Measurements from ENCODE around the gene CYP4Z1.
"Not testable (repeated sequence)": the region's sequence is repeated elsewhere in the genome, so short reads cannot be mapped to it uniquely, and the experiment has no call there.

CYP4Z1 gene

GRCh38 chr1:47067097-47067594 lies at the start of gene CYP4Z1:
Gene CYP4Z1 (plus strand): TSS chr1:47067231. CDS start chr1:47067491, 260 bp downstream.
- no peak within 1 kb of the TSS for H3K4me3 ChIP-seq (ENCODE audit: low read length)
- H3K27me3 ChIP-seq (ENCODE audit: control insufficient read depth, insufficient read depth, low read length): no peaks in the 10 kb centered on the region
- no peak within 1 kb of the TSS for H3K27ac ChIP-seq (ENCODE audit: low read depth, low read length)
- H3K9ac ChIP-seq (ENCODE audit: low read length): no peak within 1 kb of the TSS
- no peaks in the 10 kb centered on the region for H3K36me3 ChIP-seq (ENCODE audit: control insufficient read depth, insufficient read depth, low read length)
- H3K4me1 ChIP-seq (ENCODE audit: control insufficient read depth, insufficient read depth, low read length): no peaks in the 10 kb centered on the region

- H3K27ac ChIP-seq (ENCODE audit: low read depth, low read length): no peak overlapping the region
- H3K36me3 ChIP-seq (ENCODE audit: control insufficient read depth, insufficient read depth, low read length): no peaks in the 10 kb centered on the region
- no peak overlapping the region for H3K4me3 ChIP-seq (ENCODE audit: low read length)
- no peaks in the 10 kb centered on the region for H3K27me3 ChIP-seq (ENCODE audit: control insufficient read depth, insufficient read depth, low read length)
- no peak overlapping the region for H3K9ac ChIP-seq (ENCODE audit: low read length)
- no peaks in the 10 kb centered on the region for H3K4me1 ChIP-seq (ENCODE audit: control insufficient read depth, insufficient read depth, low read length)
Measured at GRCh38 chr1:47021070-47021469, 46.0 kb upstream of the CYP4Z1 start.

- no peaks in the 10 kb centered on the region for H3K4me1 ChIP-seq (ENCODE audit: control insufficient read depth, insufficient read depth, low read length)
- H3K27me3 ChIP-seq (ENCODE audit: control insufficient read depth, insufficient read depth, low read length): no peaks in the 10 kb centered on the region
- no peak within 1 kb of the TSS for H3K4me3 ChIP-seq (ENCODE audit: low read length)
- H3K36me3 ChIP-seq (ENCODE audit: control insufficient read depth, insufficient read depth, low read length): no peaks in the 10 kb centered on the region
- H3K27ac ChIP-seq (ENCODE audit: low read depth, low read length): no peak within 1 kb of the TSS
- no peak within 1 kb of the TSS for H3K9ac ChIP-seq (ENCODE audit: low read length)
Measured at GRCh38 chr1:47023268-47024140, 43.5 kb upstream of the CYP4Z1 start, which contains the start of gene CYP4X1. Gene CYP4X1 (plus strand): TSS chr1:47023669. CDS start chr1:47023818, 149 bp downstream.

GRCh38 chr1:47024141-47024801 lies 42.8 kb upstream of the CYP4Z1 start:
- Histone ChIP-seq H3K36me3 (ENCODE audit: control insufficient read depth, insufficient read depth, low read length) (no peaks in the 10 kb centered on the region), H3K9ac (ENCODE audit: low read length) (no peak overlapping the region), H3K4me1 (ENCODE audit: control insufficient read depth, insufficient read depth, low read length) (no peaks in the 10 kb centered on the region), H3K27me3 (ENCODE audit: control insufficient read depth, insufficient read depth, low read length) (no peaks in the 10 kb centered on the region), H3K27ac (ENCODE audit: low read depth, low read length) (no peak overlapping the region), H3K4me3 (ENCODE audit: low read length) (no peak overlapping the region)

- no peak overlapping the region for H3K9ac ChIP-seq (ENCODE audit: low read length)
- no peak overlapping the region for H3K27ac ChIP-seq (ENCODE audit: low read depth, low read length)
- no peaks in the 10 kb centered on the region for H3K36me3 ChIP-seq (ENCODE audit: control insufficient read depth, insufficient read depth, low read length)
- no peak overlapping the region for H3K4me3 ChIP-seq (ENCODE audit: low read length)
- no peaks in the 10 kb centered on the region for H3K27me3 ChIP-seq (ENCODE audit: control insufficient read depth, insufficient read depth, low read length)
- H3K4me1 ChIP-seq (ENCODE audit: control insufficient read depth, insufficient read depth, low read length): no peaks in the 10 kb centered on the region
Measured at GRCh38 chr1:47030170-47030805, 36.7 kb upstream of the CYP4Z1 start.

GRCh38 chr1:47031059-47031458 lies 36.0 kb upstream of the CYP4Z1 start:
- Histone ChIP-seq H3K27ac (ENCODE audit: low read depth, low read length) (no peak overlapping the region), H3K4me3 (ENCODE audit: low read length) (no peak overlapping the region), H3K36me3 (ENCODE audit: control insufficient read depth, insufficient read depth, low read length) (no peaks in the 10 kb centered on the region), H3K4me1 (ENCODE audit: control insufficient read depth, insufficient read depth, low read length) (no peaks in the 10 kb centered on the region), H3K9ac (ENCODE audit: low read length) (no peak overlapping the region), H3K27me3 (ENCODE audit: control insufficient read depth, insufficient read depth, low read length) (no peaks in the 10 kb centered on the region)

- Histone ChIP-seq H3K36me3 (ENCODE audit: control insufficient read depth, insufficient read depth, low read length) (no peaks in the 10 kb centered on the region), H3K27ac (ENCODE audit: low read depth, low read length) (no peak overlapping the region), H3K27me3 (ENCODE audit: control insufficient read depth, insufficient read depth, low read length) (no peaks in the 10 kb centered on the region), H3K9ac (ENCODE audit: low read length) (no peak overlapping the region), H3K4me3 (ENCODE audit: low read length) (no peak overlapping the region), H3K4me1 (ENCODE audit: control insufficient read depth, insufficient read depth, low read length) (no peaks in the 10 kb centered on the region)
Measured at GRCh38 chr1:47031585-47031984, 35.4 kb upstream of the CYP4Z1 start.

- Histone ChIP-seq H3K27me3 (ENCODE audit: control insufficient read depth, insufficient read depth, low read length) (no peaks in the 10 kb centered on the region), H3K9ac (ENCODE audit: low read length) (no peak overlapping the region)
Measured at GRCh38 chr1:47036764-47037163, 30.3 kb upstream of the CYP4Z1 start.

GRCh38 chr1:47059376-47059775 lies 7.7 kb upstream of the CYP4Z1 start:
- Histone ChIP-seq H3K9ac (ENCODE audit: low read length) (no peak overlapping the region), H3K4me3 (ENCODE audit: low read length) (no peak overlapping the region), H3K4me1 (ENCODE audit: control insufficient read depth, insufficient read depth, low read length) (no peaks in the 10 kb centered on the region), H3K27me3 (ENCODE audit: control insufficient read depth, insufficient read depth, low read length) (no peaks in the 10 kb centered on the region), H3K27ac (ENCODE audit: low read depth, low read length) (no peak overlapping the region), H3K36me3 (ENCODE audit: control insufficient read depth, insufficient read depth, low read length) (no peaks in the 10 kb centered on the region)

More at GRCh38 chr1:47036764-47037163, 30.3 kb upstream of the CYP4Z1 start:
- Histone ChIP-seq H3K27ac (ENCODE audit: low read depth, low read length) (no peak overlapping the region), H3K4me1 (ENCODE audit: control insufficient read depth, insufficient read depth, low read length) (no peaks in the 10 kb centered on the region), H3K36me3 (ENCODE audit: control insufficient read depth, insufficient read depth, low read length) (no peaks in the 10 kb centered on the region), H3K4me3 (ENCODE audit: low read length) (no peak overlapping the region)

GRCh38 chr1:47069080-47069479 lies 2.0 kb downstream of the CYP4Z1 start:
- H3K27ac ChIP-seq (ENCODE audit: low read depth, low read length); H3K4me1 ChIP-seq (ENCODE audit: control insufficient read depth, insufficient read depth, low read length); H3K27me3 ChIP-seq (ENCODE audit: control insufficient read depth, insufficient read depth, low read length); H3K9ac ChIP-seq (ENCODE audit: low read length); H3K4me3 ChIP-seq (ENCODE audit: low read length); H3K36me3 ChIP-seq (ENCODE audit: control insufficient read depth, insufficient read depth, low read length): not testable (repeated sequence)

GRCh38 chr1:47069509-47069908 lies 2.5 kb downstream of the CYP4Z1 start:
- not testable (repeated sequence) for H3K27me3 ChIP-seq (ENCODE audit: control insufficient read depth, insufficient read depth, low read length); H3K9ac ChIP-seq (ENCODE audit: low read length); H3K4me1 ChIP-seq (ENCODE audit: control insufficient read depth, insufficient read depth, low read length); H3K4me3 ChIP-seq (ENCODE audit: low read length); H3K36me3 ChIP-seq (ENCODE audit: control insufficient read depth, insufficient read depth, low read length); H3K27ac ChIP-seq (ENCODE audit: low read depth, low read length)

GRCh38 chr1:47089356-47089755 lies 22.3 kb downstream of the CYP4Z1 start:
- not testable (repeated sequence) for H3K4me1 ChIP-seq (ENCODE audit: control insufficient read depth, insufficient read depth, low read length); H3K9ac ChIP-seq (ENCODE audit: low read length); H3K27me3 ChIP-seq (ENCODE audit: control insufficient read depth, insufficient read depth, low read length); H3K4me3 ChIP-seq (ENCODE audit: low read length); H3K27ac ChIP-seq (ENCODE audit: low read depth, low read length); H3K36me3 ChIP-seq (ENCODE audit: control insufficient read depth, insufficient read depth, low read length)

Measured in rectal smooth muscle tissue (tissue), 1 donor.